IPS DF 6.9 (cell line): ENCODE data around the gene FLVCR2.
"Not testable (repeated sequence)": the region's sequence is repeated elsewhere in the genome, so short reads cannot be mapped to it uniquely, and the experiment has no call there.

Source experiments
- DNase-seq: peaks from one replicate; pipeline ENCODE4 v3.0.0-alpha.2; 2013; ENCODE audit warnings: low read depth, low spot score
- H3K27ac ChIP-seq: one replicate; pipeline ENCODE4 v1.5.1; 2013; ENCODE audit warnings: low read length, control low read depth
- H3K27me3 ChIP-seq: 2 replicates; pipeline ENCODE4 v1.6.1; 2013; ENCODE audit warnings: mild to moderate bottlenecking, low read length; ENCODE audit not compliant: control insufficient read depth, insufficient read depth
- H3K36me3 ChIP-seq: 2 replicates; pipeline ENCODE4 v1.6.1; 2013; ENCODE audit warnings: low read length; ENCODE audit not compliant: control insufficient read depth, insufficient read depth
- H3K4me1 ChIP-seq: 2 replicates; pipeline ENCODE4 v1.6.1; 2013; ENCODE audit warnings: low read length; ENCODE audit not compliant: control insufficient read depth, insufficient read depth
- H3K4me3 ChIP-seq: 2 replicates; pipeline ENCODE4 v1.5.1; 2013; ENCODE audit warnings: mild to moderate bottlenecking, low read length
- H3K9me3 ChIP-seq: 2 replicates; pipeline ENCODE4 v1.6.1; 2013; ENCODE audit warnings: low read length, inconsistent platforms; ENCODE audit not compliant: control insufficient read depth, insufficient read depth
- WGBS: extraction: QIAGEN DNeasy Blood & Tissue Kit; methylation state at CpG from one replicate; pipeline ENCODE4 v1.1.7; 2013; ENCODE audit warnings: mixed read lengths, missing lambda C conversion rate; ENCODE audit not compliant: insufficient read length, insufficient coverage; 5-methylcytosine and 5-hydroxymethylcytosine counted together

Gene FLVCR2

GRCh38 chr14:75591987-75592575 is 13.7 kb downstream of the FLVCR2 start:
- no peak overlapping the region for H3K4me3 ChIP-seq
- 0 out of 2 replicates have a peak, but pooled peaks cover 4% of the 10 kb centered on the region for H3K36me3 ChIP-seq
- H3K27ac ChIP-seq, result no peak overlapping the region
- H3K27me3 ChIP-seq, result no peaks in the 10 kb centered on the region
- no peak for DNase-seq
- peaks cover 2% of the 10 kb centered on the region for H3K9me3 ChIP-seq
- H3K4me1 ChIP-seq, result no peaks in the 10 kb centered on the region

GRCh38 chr14:75595226-75595625 is 16.8 kb downstream of the FLVCR2 start:
- H3K9me3 ChIP-seq, result peaks cover 2% of the 10 kb centered on the region
- no peak for DNase-seq
- H3K4me1 ChIP-seq, result no peaks in the 10 kb centered on the region; the same call in 1 of the 2 replicates
- no peak overlapping the region for H3K27ac ChIP-seq
- H3K36me3 ChIP-seq, result 0 out of 2 replicates have a peak, but pooled peaks cover 4% of the 10 kb centered on the region
- WGBS, result no CpG with 5 or more reads among the region's 3 CpGs
- H3K27me3 ChIP-seq, result no peaks in the 10 kb centered on the region
- H3K4me3 ChIP-seq, result no peak overlapping the region

- 0 out of 2 replicates have a peak, but pooled peaks cover under 1% of the 10 kb centered on the region for H3K36me3 ChIP-seq
These were observed 18.7 kb downstream of the FLVCR2 start for GRCh38 chr14:75597149-75597548.

GRCh38 chr14:75600100-75600499 is 21.7 kb downstream of the FLVCR2 start:
- not testable (repeated sequence) for H3K9me3 ChIP-seq, H3K27me3 ChIP-seq, DNase-seq, H3K4me3 ChIP-seq, H3K36me3 ChIP-seq, H3K27ac ChIP-seq, H3K4me1 ChIP-seq
- WGBS, result no CpG with 5 or more reads among the region's 1 CpG

More at GRCh38 chr14:75597149-75597548, 18.7 kb downstream of the FLVCR2 start:
- Histone ChIP-seq H3K9me3 (no peaks in the 10 kb centered on the region; the same call in none of the 2 replicates), H3K27ac (no peak overlapping the region), H3K4me1 (no peaks in the 10 kb centered on the region; the same call in 1 of the 2 replicates), H3K4me3 (no peak overlapping the region), H3K27me3 (no peaks in the 10 kb centered on the region)
- no CpG with 5 or more reads among the region's 3 CpGs for WGBS
- no peak for DNase-seq

- not testable (repeated sequence) for H3K36me3 ChIP-seq, H3K27me3 ChIP-seq, H3K27ac ChIP-seq, H3K4me1 ChIP-seq, H3K4me3 ChIP-seq, DNase-seq, H3K9me3 ChIP-seq
- no CpG with 5 or more reads among the region's 6 CpGs for WGBS
These were observed 22.6 kb downstream of the FLVCR2 start for GRCh38 chr14:75601061-75601460.

- Histone ChIP-seq H3K9me3 (no peaks in the 10 kb centered on the region), H3K4me1 (no peaks in the 10 kb centered on the region; the same call in 1 of the 2 replicates)
These were observed 24.1 kb downstream of the FLVCR2 start for GRCh38 chr14:75602503-75602902.

GRCh38 chr14:75604979-75605851 is 26.8 kb downstream of the FLVCR2 start:
- Histone ChIP-seq H3K27me3 (no peaks in the 10 kb centered on the region), H3K9me3 (no peaks in the 10 kb centered on the region), H3K27ac (no peak overlapping the region), H3K4me1 (no peaks in the 10 kb centered on the region), H3K36me3 (no peaks in the 10 kb centered on the region), H3K4me3 (no peak overlapping the region)
- DNase-seq, result no peak
- no CpG with 5 or more reads among the region's 11 CpGs for WGBS

More at GRCh38 chr14:75602503-75602902, 24.1 kb downstream of the FLVCR2 start:
- no peak for DNase-seq
- no peak overlapping the region for H3K4me3 ChIP-seq
- H3K27me3 ChIP-seq, result no peaks in the 10 kb centered on the region
- no CpG with 5 or more reads among the region's 3 CpGs for WGBS
- H3K36me3 ChIP-seq, result no peaks in the 10 kb centered on the region
- no peak overlapping the region for H3K27ac ChIP-seq

- no CpG with 5 or more reads among the region's 10 CpGs for WGBS
- Histone ChIP-seq H3K9me3 (no peaks in the 10 kb centered on the region), H3K27me3 (no peaks in the 10 kb centered on the region), H3K27ac (no peak overlapping the region), H3K36me3 (no peaks in the 10 kb centered on the region), H3K4me3 (no peak overlapping the region), H3K4me1 (no peaks in the 10 kb centered on the region)
- DNase-seq, result no peak
These were observed 27.5 kb downstream of the FLVCR2 start for GRCh38 chr14:75605916-75606315.

- WGBS, result no CpG with 5 or more reads among the region's 1 CpG
- Histone ChIP-seq H3K4me3 (no peak overlapping the region), H3K27ac (no peak overlapping the region), H3K27me3 (no peaks in the 10 kb centered on the region), H3K36me3 (no peaks in the 10 kb centered on the region), H3K9me3 (no peaks in the 10 kb centered on the region), H3K4me1 (no peaks in the 10 kb centered on the region)
- DNase-seq, result no peak
These were observed 28.6 kb downstream of the FLVCR2 start for GRCh38 chr14:75607044-75607443.

GRCh38 chr14:75607842-75608640 is 29.6 kb downstream of the FLVCR2 start:
- no peak for DNase-seq
- Histone ChIP-seq H3K9me3 (no peaks in the 10 kb centered on the region), H3K4me3 (no peak overlapping the region), H3K36me3 (no peaks in the 10 kb centered on the region), H3K27me3 (no peaks in the 10 kb centered on the region), H3K4me1 (no peaks in the 10 kb centered on the region), H3K27ac (no peak overlapping the region)
- no CpG with 5 or more reads among the region's 12 CpGs for WGBS
